OCI-LY3 (cell line): ENCODE results near the gene PPEF1.

Experiments used
- CTCF ChIP-seq: fragments of 200-600, 300-600 bp; sonication (generic); IDR thresholded peaks from 2 replicates; pipeline ENCODE4 v1.5.1; 2014; ENCODE audit warnings: antibody characterized with exemption, low read length, low read depth
- EZH2phosphoT487 ChIP-seq: fragments of 200-600 bp; shearing (Covaris generic); IDR thresholded peaks from 2 replicates; pipeline ENCODE4 v1.6.1; 2018; ENCODE audit warnings: antibody characterized with exemption, mixed run types, low read depth

DNA sequence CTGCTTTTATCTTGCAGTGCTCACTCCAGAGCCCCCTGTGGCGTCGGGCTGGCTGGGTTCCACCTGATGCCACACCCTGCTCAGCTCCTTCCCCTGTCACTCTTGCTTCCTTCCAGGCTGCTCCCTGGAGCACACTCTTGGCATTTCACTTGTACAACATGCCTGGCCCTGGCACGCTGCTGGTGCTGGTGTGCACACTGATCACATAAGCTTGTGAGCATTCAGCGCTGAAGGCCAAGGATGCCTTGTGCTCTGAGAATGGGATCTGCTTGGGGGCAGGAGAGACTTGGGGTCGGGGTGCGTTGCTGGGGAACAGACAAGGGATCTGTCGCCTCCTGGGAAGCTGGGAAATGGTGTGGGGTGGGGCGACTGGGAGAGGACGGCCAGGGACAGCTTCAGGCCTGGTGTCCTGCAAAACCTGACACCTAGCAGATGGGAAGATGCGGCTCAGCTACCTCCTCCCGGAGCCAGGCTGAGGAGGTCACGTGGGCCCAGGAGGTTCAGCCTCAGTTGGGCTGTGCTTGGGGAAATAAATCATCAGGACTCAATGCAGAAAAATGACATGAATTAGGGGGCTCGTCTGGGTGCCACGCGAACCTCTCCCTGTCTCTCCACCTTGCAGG, 167.9 kb downstream of the PPEF1 start:
- no peak for TF ChIP-seq CTCF
- no peak for TF ChIP-seq EZH2phosphoT487
